Pons (tissue), 1 donor: ENCODE results near the gene SYNE4.

ENCODE experiments used
- DNase-seq: peaks from one replicate; pipeline ENCODE4 v3.0.0-alpha.2; 2016; ENCODE audit warnings: low spot score

The SYNE4 gene

DNA sequence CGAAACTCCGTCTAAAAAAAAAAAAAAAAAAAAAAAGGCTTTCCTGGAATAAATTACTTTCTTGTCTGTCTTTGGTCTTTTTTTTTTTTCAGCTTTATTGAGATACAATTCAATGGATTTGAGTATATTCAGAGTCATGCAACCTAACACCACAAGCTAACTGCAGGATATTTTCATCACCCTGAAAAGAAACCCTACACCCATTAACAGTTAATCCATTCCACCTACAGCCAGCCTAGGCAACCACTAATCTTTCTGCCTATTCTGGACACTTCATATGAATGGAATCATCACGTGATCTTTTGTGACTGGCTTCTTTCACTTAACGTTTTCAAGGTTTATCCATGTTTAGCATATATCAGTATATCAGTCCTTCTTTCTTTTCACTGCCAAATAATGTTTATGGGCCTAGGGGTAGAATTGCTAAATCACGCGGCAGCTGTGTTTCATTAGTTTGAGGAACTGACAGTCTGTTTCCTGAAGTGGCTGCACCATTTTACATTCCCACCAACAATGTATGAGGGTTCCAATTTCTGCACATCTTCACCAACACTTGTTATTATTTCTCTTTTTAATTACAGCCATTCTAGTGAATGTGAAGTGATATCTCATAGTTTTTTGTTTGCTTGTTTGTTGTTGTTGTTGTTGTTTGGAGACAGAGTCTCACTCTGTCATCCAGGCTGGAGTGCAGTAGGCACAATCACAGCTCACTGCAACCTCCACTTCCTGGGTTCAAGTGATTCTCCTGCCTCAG lies 52.6 kb downstream of the SYNE4 start:
- no peak for DNase-seq
